Kasumi-1 (cell line): ENCODE measurements around the gene CDK3.

Source experiments
- DNase-seq, 2 experiments: peaks; one replicate each; lab custom pipeline; 2025; lab: John Stamatoyannopoulos, UW

Gene CDK3

GRCh38 chr17:75991396-75991795, 9.3 kb upstream of the CDK3 start:
- no peak for DNase-seq

GRCh38 chr17:75994802-75995370, 5.8 kb upstream of the CDK3 start:
- DNase-seq: no peak

- DNase-seq: no peak
Observed at GRCh38 chr17:75995385-75995925, 5.2 kb upstream of the CDK3 start.

DNA sequence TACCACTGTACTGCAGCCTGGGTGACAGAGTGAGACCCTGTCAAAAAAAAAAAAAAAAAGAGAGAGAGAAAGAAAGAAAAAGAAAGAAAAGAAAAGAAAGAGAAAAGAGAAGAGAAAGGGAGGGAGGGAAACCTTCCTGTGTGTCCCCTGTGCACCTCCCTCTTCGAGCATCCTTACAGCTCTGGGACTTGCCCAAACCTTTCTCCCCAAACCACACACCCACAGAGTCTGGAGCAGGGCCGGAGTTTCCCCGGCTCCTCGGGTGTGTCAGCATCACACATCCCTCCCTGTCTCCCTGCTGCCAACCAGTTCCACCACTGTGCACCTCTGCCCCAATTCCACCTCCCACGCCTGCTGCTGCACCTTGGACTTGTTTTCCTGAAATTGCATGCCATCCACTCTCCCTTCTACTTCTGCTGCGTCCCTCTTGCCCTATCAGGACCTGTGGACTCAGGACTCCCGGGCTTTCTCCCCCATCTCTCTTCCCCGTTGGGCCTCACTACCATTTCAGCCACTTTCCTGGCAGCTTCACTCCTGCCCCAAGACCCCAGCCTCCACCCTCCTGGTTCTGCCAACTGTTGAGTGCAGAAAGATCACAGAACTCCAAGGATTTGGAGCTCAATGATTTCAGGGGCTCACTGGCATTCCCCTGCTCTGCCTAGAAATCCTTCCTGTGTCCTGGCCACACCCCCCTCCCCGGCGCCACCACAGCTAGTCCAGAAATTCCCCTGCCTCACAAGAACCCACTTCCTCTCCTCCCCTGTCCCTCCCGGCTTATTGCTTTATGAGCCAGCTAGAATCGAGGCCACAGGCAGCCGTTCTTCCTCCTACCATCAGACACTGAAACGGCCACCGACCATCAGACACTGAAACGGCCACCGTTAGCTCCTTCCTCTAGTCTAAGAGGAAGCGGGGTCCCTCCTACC, 3.7 kb upstream of the CDK3 start:
- DNase-seq: peak; percentile 98 to 99

- no peak for DNase-seq
Observed at GRCh38 chr17:75998327-75998795, 2.3 kb upstream of the CDK3 start.

- DNase-seq: peak; percentile 79 to 83
Observed at GRCh38 chr17:76000016-76000754, 470 bp upstream of the CDK3 start.

- DNase-seq: no peak
Observed at GRCh38 chr17:76002100-76002499, 1.4 kb downstream of the CDK3 start.

DNA sequence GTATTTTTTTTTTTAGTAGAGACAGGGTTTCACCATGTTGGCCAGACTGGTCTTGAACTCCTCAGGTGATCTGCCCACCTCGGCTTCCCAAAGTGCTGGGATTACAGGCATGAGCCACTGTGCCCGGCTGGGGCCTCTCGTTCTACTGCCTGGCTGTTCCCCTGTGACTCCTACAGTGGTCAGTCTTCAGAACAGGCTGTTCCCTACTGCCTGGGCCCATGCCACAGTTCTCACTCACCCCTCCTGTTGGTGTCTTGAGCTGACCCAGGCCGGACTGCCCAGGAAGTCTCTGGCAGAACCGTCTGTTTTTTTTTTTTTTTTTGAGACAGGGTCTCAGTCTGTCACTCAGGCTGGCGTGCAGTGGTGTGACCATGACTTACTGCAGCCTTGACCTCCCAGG, 3.3 kb downstream of the CDK3 start:
- no peak for DNase-seq

DNA sequence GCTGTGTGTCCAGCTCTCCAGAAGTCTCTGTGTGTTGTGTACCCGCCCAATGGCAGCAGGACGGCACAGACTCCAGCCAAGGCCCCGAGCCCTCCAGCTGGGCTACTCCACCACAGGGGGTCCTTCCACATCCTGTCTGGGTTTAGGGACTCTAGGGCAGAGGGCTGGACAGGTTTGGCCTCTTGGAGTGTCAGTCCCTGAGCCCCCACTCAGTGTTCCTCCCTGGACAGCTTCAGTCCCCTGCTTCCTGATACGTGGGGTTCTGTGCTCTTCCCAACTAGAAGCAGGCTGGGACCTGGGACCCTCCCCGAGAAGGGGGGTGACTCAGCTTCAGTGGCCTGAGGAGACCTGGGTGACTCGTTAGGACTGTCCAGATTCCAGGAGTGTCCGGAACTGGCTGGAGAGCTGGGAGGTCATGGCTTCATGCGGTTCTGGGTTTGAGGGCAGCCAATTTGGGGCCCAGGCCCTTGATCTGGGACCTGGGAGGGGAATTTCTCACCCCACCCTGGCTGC, 4.2 kb downstream of the CDK3 start:
- DNase-seq: no peak

DNA sequence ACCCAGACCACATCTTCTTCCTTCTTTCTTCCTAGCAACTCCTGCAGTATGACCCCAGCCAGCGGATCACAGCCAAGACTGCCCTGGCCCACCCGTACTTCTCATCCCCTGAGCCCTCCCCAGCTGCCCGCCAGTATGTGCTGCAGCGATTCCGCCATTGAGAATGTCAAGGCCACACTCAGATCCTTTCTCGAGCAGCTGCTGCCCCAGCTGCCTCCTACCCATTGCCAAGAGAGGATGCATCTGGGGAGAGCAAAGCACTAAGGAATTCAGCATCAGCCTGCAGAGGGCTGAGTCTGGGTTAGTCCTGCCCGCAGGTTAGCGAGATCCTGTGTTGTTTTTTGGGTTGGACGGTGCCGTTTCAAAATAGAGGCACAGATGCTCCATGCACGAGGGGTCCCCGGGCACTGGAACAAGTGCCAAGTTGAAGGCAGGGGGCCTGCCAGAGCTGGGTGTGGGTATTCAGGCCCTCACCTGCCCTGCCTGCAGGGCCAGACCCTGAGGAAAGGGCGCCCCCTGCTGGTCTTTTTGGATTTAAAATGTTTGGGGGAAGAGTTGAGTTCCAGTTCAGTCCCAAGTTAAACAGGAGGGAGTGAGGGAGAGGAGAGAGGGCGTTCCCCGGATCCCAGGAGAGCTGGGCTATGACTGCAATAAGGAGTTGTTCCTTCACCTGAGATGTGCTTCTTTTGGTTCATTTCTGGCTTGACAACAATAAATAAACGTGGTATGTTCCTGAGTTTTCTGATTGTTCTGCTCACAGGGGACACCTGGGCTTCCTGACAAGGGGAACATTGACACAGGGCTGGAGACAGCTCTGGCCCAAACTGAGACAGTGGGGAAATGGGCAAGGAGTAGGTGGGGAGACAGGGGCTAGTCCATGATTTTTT, 4.9 kb downstream of the CDK3 start:
- peak; percentile 76 to 89 for DNase-seq

DNA sequence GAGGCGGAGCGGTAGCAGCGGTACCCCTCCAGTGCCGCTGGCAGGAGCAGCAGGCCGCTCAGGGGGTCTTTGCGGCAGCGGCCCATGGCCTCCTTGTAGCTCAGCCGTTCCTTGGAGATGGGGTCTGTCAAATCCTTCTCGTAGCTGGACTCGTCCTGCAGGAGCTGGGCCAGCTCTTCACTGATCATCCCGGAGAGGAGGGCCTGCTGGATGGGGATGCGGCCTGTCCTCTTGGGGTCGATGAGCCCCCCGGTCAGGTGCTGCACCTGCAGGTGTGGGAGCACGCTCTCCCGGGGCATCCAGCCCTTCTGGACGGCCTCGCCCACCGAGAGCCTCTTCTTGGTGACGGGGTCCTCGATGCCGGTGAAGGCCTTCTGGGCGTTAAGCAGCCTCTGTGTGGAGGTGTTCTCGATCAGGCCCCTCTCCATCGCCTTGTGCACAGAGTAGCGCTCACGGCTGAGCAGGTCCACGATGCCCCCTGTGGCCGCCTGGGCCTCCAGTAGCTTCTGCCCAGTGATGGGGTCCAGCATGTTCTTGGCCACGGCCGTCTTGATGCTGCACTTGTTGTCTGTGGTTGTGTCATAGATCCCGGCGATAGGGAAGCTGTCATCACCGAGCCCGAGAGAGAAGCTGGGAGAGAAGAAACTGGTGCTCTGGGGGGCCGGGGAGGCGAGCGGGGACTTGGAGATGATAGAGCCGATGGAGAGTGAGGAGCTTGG, 6.6 kb downstream of the CDK3 start:
- no peak for DNase-seq

- no peak for DNase-seq
Observed at GRCh38 chr17:76007850-76008165, 7.2 kb downstream of the CDK3 start.

DNA sequence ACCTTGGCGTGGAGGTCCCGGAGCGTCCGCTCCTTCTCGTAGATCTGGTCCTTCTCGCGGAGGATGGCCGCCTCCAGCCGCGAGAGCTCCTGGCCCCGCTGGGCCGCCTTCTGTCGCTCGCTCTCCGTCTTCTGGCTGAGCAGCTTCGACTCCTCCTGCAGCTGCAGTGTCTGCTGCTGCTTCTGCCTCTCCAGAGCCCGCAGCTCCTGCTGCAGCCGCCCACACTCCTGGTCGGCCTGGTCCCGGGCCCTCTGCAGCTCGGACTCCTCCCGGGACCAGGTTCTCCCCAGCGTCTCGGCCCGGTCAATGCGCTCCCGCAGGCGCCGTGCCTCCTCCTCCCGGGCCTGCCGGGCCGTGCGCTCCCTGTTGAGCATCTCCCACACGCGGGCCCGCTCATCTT, 7.6 kb downstream of the CDK3 start:
- no peak for DNase-seq

GRCh38 chr17:76008630-76009425, 8.2 kb downstream of the CDK3 start:
- DNase-seq: no peak

GRCh38 chr17:76009447-76009846, 8.8 kb downstream of the CDK3 start:
- no peak for DNase-seq

DNA sequence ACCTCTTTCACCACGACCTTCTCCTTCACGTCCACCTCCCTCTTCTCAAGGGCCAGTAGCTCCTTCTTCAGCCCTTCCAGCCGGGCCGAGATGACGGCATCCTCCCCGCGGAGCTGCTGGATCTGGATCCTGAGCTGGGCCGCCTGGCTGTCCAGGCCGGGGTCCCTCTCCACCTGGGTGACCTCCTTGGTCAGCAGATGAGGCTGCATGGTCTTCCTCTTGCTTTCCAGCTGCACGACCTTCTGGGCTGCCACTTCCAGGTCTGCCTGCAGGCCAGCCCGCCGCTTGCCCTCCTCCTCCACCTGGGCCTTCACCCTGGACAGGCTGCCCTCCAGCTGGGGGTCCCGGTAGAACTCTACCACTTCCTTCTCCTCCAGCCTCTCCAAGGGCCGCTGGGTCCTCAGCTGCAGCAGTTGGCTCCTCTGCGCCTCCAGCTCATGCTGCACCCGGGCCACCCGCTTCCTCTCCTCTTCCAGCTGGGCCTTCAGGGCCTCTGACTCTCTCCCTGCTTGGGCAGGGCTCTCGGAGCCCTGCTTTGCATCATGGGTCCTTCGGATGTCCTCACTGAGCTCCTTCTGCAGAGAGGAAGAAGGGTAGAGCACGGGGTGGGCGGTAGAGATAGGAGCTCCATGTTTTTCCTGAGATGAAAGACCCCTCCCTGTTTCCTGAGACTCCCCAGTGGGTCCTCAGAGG, 9.5 kb downstream of the CDK3 start:
- DNase-seq: no peak

- DNase-seq: no peak
Observed at GRCh38 chr17:76011951-76012350, 11.3 kb downstream of the CDK3 start.

- DNase-seq: no peak
Observed at GRCh38 chr17:76013377-76013932, 12.8 kb downstream of the CDK3 start.
